ENCODE data around the gene CUL9.

DNA sequence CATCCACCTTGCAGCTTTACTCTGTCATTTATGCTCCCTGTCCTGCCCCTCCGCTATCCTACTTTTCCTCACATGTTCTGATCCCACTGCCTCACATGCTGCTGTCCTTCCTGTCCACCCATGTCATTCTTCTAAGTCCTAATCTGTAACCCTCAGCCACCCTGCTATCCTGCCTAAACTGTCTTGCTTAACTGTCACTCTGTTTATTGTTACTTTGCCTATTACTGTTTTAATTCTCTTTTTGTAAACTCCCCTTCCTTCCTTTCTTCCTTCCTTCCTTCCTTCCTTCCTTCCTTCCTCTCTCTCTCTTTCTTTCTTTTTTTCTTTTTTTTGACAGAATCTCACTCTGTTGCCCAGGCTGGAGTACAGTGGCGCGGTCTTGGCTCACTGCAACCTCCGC is 1.4 kb downstream of the CUL9 start:
- TF ChIP-seq POLR2A (IDR thresholded peaks at IDR 0.05), result no peak
- TF ChIP-seq, protein P1, sequence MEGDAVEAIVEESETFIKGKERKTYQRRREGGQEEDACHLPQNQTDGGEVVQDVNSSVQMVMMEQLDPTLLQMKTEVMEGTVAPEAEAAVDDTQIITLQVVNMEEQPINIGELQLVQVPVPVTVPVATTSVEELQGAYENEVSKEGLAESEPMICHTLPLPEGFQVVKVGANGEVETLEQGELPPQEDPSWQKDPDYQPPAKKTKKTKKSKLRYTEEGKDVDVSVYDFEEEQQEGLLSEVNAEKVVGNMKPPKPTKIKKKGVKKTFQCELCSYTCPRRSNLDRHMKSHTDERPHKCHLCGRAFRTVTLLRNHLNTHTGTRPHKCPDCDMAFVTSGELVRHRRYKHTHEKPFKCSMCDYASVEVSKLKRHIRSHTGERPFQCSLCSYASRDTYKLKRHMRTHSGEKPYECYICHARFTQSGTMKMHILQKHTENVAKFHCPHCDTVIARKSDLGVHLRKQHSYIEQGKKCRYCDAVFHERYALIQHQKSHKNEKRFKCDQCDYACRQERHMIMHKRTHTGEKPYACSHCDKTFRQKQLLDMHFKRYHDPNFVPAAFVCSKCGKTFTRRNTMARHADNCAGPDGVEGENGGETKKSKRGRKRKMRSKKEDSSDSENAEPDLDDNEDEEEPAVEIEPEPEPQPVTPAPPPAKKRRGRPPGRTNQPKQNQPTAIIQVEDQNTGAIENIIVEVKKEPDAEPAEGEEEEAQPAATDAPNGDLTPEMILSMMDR (IDR thresholded peaks at IDR 0.05), result no peak
